ENCODE data around the gene PAXX.
"Not testable (repeated sequence)": the region's sequence is repeated elsewhere in the genome, so short reads cannot be mapped to it uniquely, and the experiment has no call there.

PAXX gene

GRCh38 chr9:137001857-137002645 lies 9.8 kb downstream of the PAXX start:
- Histone ChIP-seq H3K4me1 (no peaks in the 10 kb centered on the region; the same call in 1 of the 2 replicates), H3K36me3 (no peaks in the 10 kb centered on the region), H3K27me3 (no peaks in the 10 kb centered on the region), H3K4me3 (ENCODE audit: low read depth, low read length) (no peak overlapping the region), H3K9me3 (no peaks in the 10 kb centered on the region)
- TF ChIP-seq CTCF (IDR thresholded peaks at IDR 0.05; ENCODE audit: low read depth, low read length): no peak
- no peak for DNase-seq

- no peak overlapping the region for H3K4me3 ChIP-seq (ENCODE audit: low read depth, low read length)
- no peaks in the 10 kb centered on the region for H3K9me3 ChIP-seq
- TF ChIP-seq CTCF (IDR thresholded peaks at IDR 0.05; ENCODE audit: low read depth, low read length): no peak
- H3K4me1 ChIP-seq: no peaks in the 10 kb centered on the region
- DNase-seq: no peak
- H3K27me3 ChIP-seq: no peaks in the 10 kb centered on the region
- H3K36me3 ChIP-seq: no peaks in the 10 kb centered on the region
Measured at GRCh38 chr9:137002646-137003041, 10.4 kb downstream of the PAXX start.

- H3K36me3 ChIP-seq; H3K27me3 ChIP-seq; H3K4me1 ChIP-seq; H3K4me3 ChIP-seq (ENCODE audit: low read depth, low read length); H3K9me3 ChIP-seq: not testable (repeated sequence)
- peak; percentile 57 for DNase-seq
- peak; percentile 45 for TF ChIP-seq CTCF (IDR thresholded peaks at IDR 0.05; ENCODE audit: low read depth, low read length)
Measured at GRCh38 chr9:137004285-137004684, 12.1 kb downstream of the PAXX start.

GRCh38 chr9:137006116-137007003 lies 14.1 kb downstream of the PAXX start:
- Histone ChIP-seq H3K27me3 (no peaks in the 10 kb centered on the region), H3K4me1 (no peaks in the 10 kb centered on the region), H3K4me3 (ENCODE audit: low read depth, low read length) (no peak overlapping the region), H3K9me3 (no peaks in the 10 kb centered on the region), H3K36me3 (no peaks in the 10 kb centered on the region)
- no peak for DNase-seq
- no peak for TF ChIP-seq CTCF (IDR thresholded peaks at IDR 0.05; ENCODE audit: low read depth, low read length)

- Histone ChIP-seq H3K4me1 (no peaks in the 10 kb centered on the region), H3K4me3 (ENCODE audit: low read depth, low read length) (no peak overlapping the region), H3K27me3 (no peaks in the 10 kb centered on the region), H3K9me3 (no peaks in the 10 kb centered on the region), H3K36me3 (peaks cover under 1% of the 10 kb centered on the region)
- no peak for TF ChIP-seq CTCF (IDR thresholded peaks at IDR 0.05; ENCODE audit: low read depth, low read length)
- no peak for DNase-seq
Measured at GRCh38 chr9:137007108-137007815, 15.0 kb downstream of the PAXX start.

Data from BE2C (cell line).